Body of pancreas (tissue), 4 donors: Measurements from ENCODE around the gene TNFRSF4. TPM values are rescaled to one million over a fixed set of nuclear protein-coding genes. Genes with fewer than 3 reads are reported as not detected.

Source experiments
- ATAC-seq: fragments of 150-250 bp; one replicate; pipeline ENCODE4 v1.9.1; 2016
- DNase-seq, 4 donors: peaks; one replicate each; pipeline ENCODE4 v3.0.0-alpha.2; 2019
- H3K27ac ChIP-seq, 4 donors: fragments of 200-600 bp; sonication (generic); 1 replicate in 3 of 4; 2 replicates in 1 of 4; pipeline versions ENCODE4 v1.5.1 to v1.6.1; 2016 to 2019; ENCODE audit warnings: mild to moderate bottlenecking in 1 of 4, mixed read lengths in 1 of 4, moderate library complexity in 1 of 4
- H3K27me3 ChIP-seq, 2 donors: fragments of 200-600 bp; sonication (generic); one replicate each; pipeline ENCODE4 v1.6.0; 2016; ENCODE audit warnings: mild to moderate bottlenecking in 1 of 2
- H3K36me3 ChIP-seq, 2 donors: fragments of 200-600 bp; sonication (generic); replicated peaks in 1 of 2; 2 replicates each; pipeline ENCODE4 v1.5.1; 2016; ENCODE audit warnings: low read depth in 2 of 2; ENCODE audit not compliant: insufficient read depth in 1 of 2
- H3K4me1 ChIP-seq: fragments of 200-600 bp; sonication (generic); one replicate; pipeline ENCODE4 v1.6.0; 2016
- H3K4me3 ChIP-seq, 2 donors: fragments of 200-600 bp; sonication (generic); 1 replicate in 1 of 2; 2 replicates in 1 of 2; pipeline ENCODE4 v1.5.1; 2016 to 2019
- H3K9me3 ChIP-seq, 3 donors: fragments of 200-600 bp; sonication (generic); 1 replicate in 2 of 3; 2 replicates in 1 of 3; pipeline ENCODE4 v1.5.1; 2016
- POLR2A ChIP-seq, 3 donors: fragments of 450-650 bp; IDR thresholded peaks; one replicate each; pipeline ENCODE4 v1.6.1; 2016; ENCODE audit warnings: antibody characterized with exemption in 3 of 3, mild to moderate bottlenecking in 2 of 3
- WGBS, 2 donors: methylation state at CpG; one replicate each; pipeline ENCODE4 v1.1.5; 2017; 5-methylcytosine and 5-hydroxymethylcytosine counted together
- intact Hi-C: fragments of 100-400 bp; cut with DNase I; formaldehyde crosslinking; loops from one replicate; pipeline ENCODE4 v1.15.1; 2023
- microRNA counts, 2 donors: library from miRNA; unstranded; fragments of <30 nt; microRNA quantifications; one replicate each; lab custom pipeline; 2017
- microRNA-seq, 2 donors: library from miRNA; unstranded; fragments of <30 nt; microRNA quantifications; one replicate each; pipeline ENCODE4, GENCODE V29; 2016; ENCODE audit warnings: borderline number of aligned reads in 2 of 2, borderline replicate concordance in 2 of 2
- small RNA-seq: library from RNA; depleted of rRNA; stranded (forward); fragments of <200 nt; gene quantifications from one replicate; pipeline ENCODE3, GENCODE V24; 2016
- total RNA-seq, 2 donors: library from RNA; depleted of rRNA; stranded (reverse); fragments of >200 nt; gene quantifications; one replicate each; pipeline ENCODE4 v1.1.0, GENCODE V29; 2016
- TF ChIP-seq, protein P1 (sequence below), 7 experiments: fragments of 450-650 bp in 4 of 7; fragments of 200-600 bp in 3 of 7; sonication (generic) in 3 of 7; IDR thresholded peaks; one replicate each; pipeline ENCODE4 v1.5.1; 2016 to 2019; ENCODE audit warnings: antibody characterized with exemption in 7 of 7

Gene TNFRSF4
- total RNA-seq, 2 donors from 2014 or later, result 0.99 to 2.6 TPM

GRCh38 chr1:1164361-1164700, 49.6 kb downstream of the TNFRSF4 start:
- Histone ChIP-seq H3K27me3 (no peaks in the 10 kb centered on the region), H3K4me3 (peak overlapping the region; percentile 40 to 61), H3K27ac (peak overlapping the region; percentile 89 to 97 (median 94)), H3K4me1 (peaks cover 57% of the 10 kb centered on the region), H3K36me3 (no peaks in the 10 kb centered on the region), H3K9me3 (no peaks in the 10 kb centered on the region)
- no peak for DNase-seq
- TF ChIP-seq, protein P1, sequence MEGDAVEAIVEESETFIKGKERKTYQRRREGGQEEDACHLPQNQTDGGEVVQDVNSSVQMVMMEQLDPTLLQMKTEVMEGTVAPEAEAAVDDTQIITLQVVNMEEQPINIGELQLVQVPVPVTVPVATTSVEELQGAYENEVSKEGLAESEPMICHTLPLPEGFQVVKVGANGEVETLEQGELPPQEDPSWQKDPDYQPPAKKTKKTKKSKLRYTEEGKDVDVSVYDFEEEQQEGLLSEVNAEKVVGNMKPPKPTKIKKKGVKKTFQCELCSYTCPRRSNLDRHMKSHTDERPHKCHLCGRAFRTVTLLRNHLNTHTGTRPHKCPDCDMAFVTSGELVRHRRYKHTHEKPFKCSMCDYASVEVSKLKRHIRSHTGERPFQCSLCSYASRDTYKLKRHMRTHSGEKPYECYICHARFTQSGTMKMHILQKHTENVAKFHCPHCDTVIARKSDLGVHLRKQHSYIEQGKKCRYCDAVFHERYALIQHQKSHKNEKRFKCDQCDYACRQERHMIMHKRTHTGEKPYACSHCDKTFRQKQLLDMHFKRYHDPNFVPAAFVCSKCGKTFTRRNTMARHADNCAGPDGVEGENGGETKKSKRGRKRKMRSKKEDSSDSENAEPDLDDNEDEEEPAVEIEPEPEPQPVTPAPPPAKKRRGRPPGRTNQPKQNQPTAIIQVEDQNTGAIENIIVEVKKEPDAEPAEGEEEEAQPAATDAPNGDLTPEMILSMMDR (IDR thresholded peaks at IDR 0.05), result no peak
- TF ChIP-seq POLR2A (IDR thresholded peaks at IDR 0.05), result no peak
- intact Hi-C loops, result no loop called here
- no peak for ATAC-seq
- WGBS, 2 donors, result 19 to 26% methylated on average over 23 to 24 of the region's 26 CpGs

DNA sequence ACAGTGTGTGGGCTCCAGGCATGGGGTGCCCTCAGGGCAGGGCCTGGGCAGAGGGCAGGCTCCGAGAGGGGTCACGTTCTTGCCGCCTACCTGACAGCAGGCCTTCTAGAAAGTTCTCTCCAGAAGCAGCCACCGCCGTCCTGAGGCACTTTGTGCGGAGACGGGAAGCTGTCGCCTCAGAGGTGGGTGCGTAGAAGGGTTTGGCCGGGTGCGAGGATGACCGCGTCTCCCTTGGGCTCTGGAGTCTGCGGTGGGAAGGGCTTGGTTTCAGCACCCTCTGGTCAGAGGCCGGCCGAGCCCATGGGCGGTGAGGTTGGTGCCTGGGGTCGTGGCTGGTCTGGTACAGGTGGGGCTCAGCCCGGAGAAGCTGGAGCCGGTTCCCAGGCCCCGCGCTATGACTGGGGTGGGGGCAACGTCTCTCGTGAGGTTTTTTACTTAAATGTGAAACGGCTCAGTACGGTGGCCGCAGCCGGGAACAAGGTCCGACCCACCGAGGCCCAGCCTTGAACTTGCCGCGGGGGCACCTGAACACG, 50.3 kb downstream of the TNFRSF4 start:
- H3K4me1 ChIP-seq, result peaks cover 57% of the 10 kb centered on the region
- TF ChIP-seq POLR2A (IDR thresholded peaks at IDR 0.05), result no peak
- TF ChIP-seq, protein P1 (IDR thresholded peaks at IDR 0.05), result no peak
- ATAC-seq (peak; percentile 1), DNase-seq (peak in 1 of 4 donors; percentile 36)
- intact Hi-C loops, result no loop called here
- no peaks in the 10 kb centered on the region for H3K9me3 ChIP-seq
- peak overlapping the region; percentile 40 to 61 for H3K4me3 ChIP-seq
- 0 to 11% methylated on average over 11 to 33 of the region's 33 CpGs for WGBS, 2 donors
- no peaks in the 10 kb centered on the region for H3K27me3 ChIP-seq
- peak overlapping the region; percentile 89 to 97 (median 94) for H3K27ac ChIP-seq
- H3K36me3 ChIP-seq, result no peaks in the 10 kb centered on the region

GRCh38 chr1:1162597-1163537, 51.1 kb downstream of the TNFRSF4 start:
- Histone ChIP-seq H3K9me3 (no peaks in the 10 kb centered on the region), H3K4me1 (peaks cover 57% of the 10 kb centered on the region), H3K4me3 (peak overlapping the region; percentile 40 to 61), H3K36me3 (no peaks in the 10 kb centered on the region), H3K27ac (peak overlapping the region; percentile 89 to 97 (median 94)), H3K27me3 (no peaks in the 10 kb centered on the region)
- ATAC-seq, result peak; percentile 72
- TF ChIP-seq, protein P1 (IDR thresholded peaks at IDR 0.05), result no peak
- peak; percentile 93 to 98 (median 97) for TF ChIP-seq POLR2A (IDR thresholded peaks at IDR 0.05)
- 17 to 20% methylated on average over 3 to 63 of the region's 73 CpGs for WGBS, 2 donors
- DNase-seq, result peak; percentile 89 to 96 (median 95)
- intact Hi-C loops, result no loop called here

DNA sequence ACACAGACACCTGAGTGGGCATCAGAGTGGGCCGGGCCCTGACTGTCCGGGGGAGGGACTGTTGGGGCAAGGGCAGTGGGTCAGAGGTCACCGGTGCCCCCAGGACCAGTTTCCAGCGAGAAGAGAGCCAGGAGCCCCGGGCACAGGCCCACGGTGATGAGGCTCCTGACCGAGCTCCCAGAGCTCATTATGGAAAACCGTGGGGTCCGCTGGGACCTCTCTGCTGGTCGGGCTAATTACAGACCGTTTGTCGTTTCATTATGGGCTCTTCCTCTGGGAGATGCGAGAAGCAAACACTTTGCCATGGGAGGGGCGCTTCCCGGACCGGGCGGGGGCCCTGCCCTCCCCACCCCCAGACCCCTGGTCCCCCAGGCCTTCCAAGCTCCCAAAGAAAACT, 52.3 kb downstream of the TNFRSF4 start:
- no peaks in the 10 kb centered on the region for H3K36me3 ChIP-seq
- TF ChIP-seq, protein P1 (IDR thresholded peaks at IDR 0.05), result no peak
- TF ChIP-seq POLR2A (IDR thresholded peaks at IDR 0.05), result no peak
- 80% methylated on average over 1 to 17 of the region's 17 CpGs for WGBS, 2 donors
- no peak for DNase-seq
- no peak overlapping the region for H3K4me3 ChIP-seq
- H3K9me3 ChIP-seq, result no peaks in the 10 kb centered on the region
- peaks cover 49% of the 10 kb centered on the region for H3K4me1 ChIP-seq
- peak overlapping the region; percentile 89 to 97 (median 94) for H3K27ac ChIP-seq
- intact Hi-C loops, result no loop called here
- no peaks in the 10 kb centered on the region for H3K27me3 ChIP-seq
- no peak for ATAC-seq

MicroRNAs within 50 kb of the gene (microRNA counts, 767-probe panel; counts per million panel counts)
- 5,876 to 9,700 counts per million in 2 donors for microRNA hsa-miR-200a-3p (lab: Ali Mortazavi, UCI)
- 7,746 to 12,251 counts per million in 2 donors for microRNA hsa-miR-200b-3p (lab: Ali Mortazavi, UCI)
- microRNA hsa-miR-429 (lab: Ali Mortazavi, UCI), result 0 to 736 counts per million in 2 donors

Small RNA genes lying within 50 kb of the gene (microRNA-seq; reads per million reads assigned to microRNA genes)
- gene MIR200A, result 1,203 to 1,278 reads per million in 2 donors
- 7,660 to 7,698 reads per million in 2 donors for gene MIR200B
- gene MIR429, result 1,100 to 1,314 reads per million in 2 donors

Small RNA genes lying within 50 kb of the gene (small RNA-seq; reads per million reads assigned to genes)
- 23.7 reads per million, percentile 94 among the genes with 10 or more reads in this experiment for gene MIR200A
- gene MIR200B, result 112 reads per million, percentile 96 among the genes with 10 or more reads in this experiment
- gene MIR429, result 13.2 reads per million, percentile 93 among the genes with 10 or more reads in this experiment

Other genes with a start within 250 kb of the TNFRSF4 start
- not detected for gene PLEKHN1, start 247.7 kb downstream of the TNFRSF4 start, total RNA-seq
- not detected for gene PERM1, start 232.1 kb downstream of the TNFRSF4 start, total RNA-seq
- 10 to 100 TPM; 44.1 to 97.2 TPM for gene HES4, start 214.1 kb downstream of the TNFRSF4 start, total RNA-seq
- 10 to 100 TPM in 1 of 2 donors, 1 to 10 TPM in 1; 8.3 to 29.0 TPM for gene ISG15, start 200.7 kb downstream of the TNFRSF4 start, total RNA-seq
- 100 to 1,000 TPM in 1 of 2 donors, 10 to 100 TPM in 1; 85.1 to 241 TPM for gene AGRN, start 194.0 kb downstream of the TNFRSF4 start, total RNA-seq
- under 1 TPM in 1 of 2 donors, not detected in 1; 0.26 TPM for gene RNF223, start 139.8 kb downstream of the TNFRSF4 start, total RNA-seq
- 10 to 100 TPM in 1 of 2 donors, 1 to 10 TPM in 1; 8.8 to 13.2 TPM for gene C1orf159, start 98.1 kb downstream of the TNFRSF4 start, total RNA-seq
- gene TTLL10, start 40.3 kb downstream of the TNFRSF4 start, total RNA-seq, result under 1 TPM; 0.66 to 0.78 TPM
- not detected for gene TNFRSF18, start 7.6 kb downstream of the TNFRSF4 start, total RNA-seq
- 10 to 100 TPM; 89.2 to 97.6 TPM for gene SDF4, start 17.8 kb upstream of the TNFRSF4 start, total RNA-seq
- 10 to 100 TPM; 18.4 to 35.6 TPM for gene B3GALT6, start 18.1 kb upstream of the TNFRSF4 start, total RNA-seq
- gene C1QTNF12, start 32.6 kb upstream of the TNFRSF4 start, total RNA-seq, result not detected
- gene UBE2J2, start 59.7 kb upstream of the TNFRSF4 start, total RNA-seq, result 10 to 100 TPM; 23.6 to 39.2 TPM
- gene SCNN1D, start 66.3 kb upstream of the TNFRSF4 start, total RNA-seq, result 1 to 10 TPM; 4.0 to 4.2 TPM
- gene ACAP3, start 93.8 kb upstream of the TNFRSF4 start, total RNA-seq, result 10 to 100 TPM; 37.9 to 53.7 TPM
- 10 to 100 TPM; 20.2 to 20.8 TPM for gene PUSL1, start 94.4 kb upstream of the TNFRSF4 start, total RNA-seq
- gene INTS11, start 110.5 kb upstream of the TNFRSF4 start, total RNA-seq, result 100 to 1,000 TPM in 1 of 2 donors, 10 to 100 TPM in 1; 89.0 to 189 TPM
- 10 to 100 TPM; 15.6 to 33.0 TPM for gene CPTP, start 110.6 kb upstream of the TNFRSF4 start, total RNA-seq
- gene TAS1R3, start 117.1 kb upstream of the TNFRSF4 start, total RNA-seq, result under 1 TPM in 1 of 2 donors, not detected in 1; 0.26 TPM
- 10 to 100 TPM; 58.1 to 84.4 TPM for gene DVL1, start 135.3 kb upstream of the TNFRSF4 start, total RNA-seq
- 10 to 100 TPM; 23.3 to 48.5 TPM for gene MXRA8, start 144.4 kb upstream of the TNFRSF4 start, total RNA-seq
- 10 to 100 TPM; 79.4 to 93.7 TPM for gene AURKAIP1, start 161.1 kb upstream of the TNFRSF4 start, total RNA-seq
- 100 to 1,000 TPM; 225 to 246 TPM for gene CCNL2, start 185.2 kb upstream of the TNFRSF4 start, total RNA-seq
- gene MRPL20, start 193.1 kb upstream of the TNFRSF4 start, total RNA-seq, result 10 to 100 TPM; 72.8 to 85.9 TPM
- 10 to 100 TPM; 11.2 to 15.5 TPM for gene ANKRD65, start 207.1 kb upstream of the TNFRSF4 start, total RNA-seq
- gene VWA1, start 221.5 kb upstream of the TNFRSF4 start, total RNA-seq, result 10 to 100 TPM; 47.1 to 55.5 TPM
- 1 to 10 TPM; 1.6 to 2.3 TPM for gene ATAD3C, start 235.5 kb upstream of the TNFRSF4 start, total RNA-seq